ENCODE results near the gene PRKN.

Gene PRKN

GRCh38 chr6:162290846-162291465 is 436.6 kb downstream of the PRKN start:
- TF ChIP-seq CTCF (IDR thresholded peaks at IDR 0.05): no peak

GRCh38 chr6:162289972-162290371 is 437.6 kb downstream of the PRKN start:
- no peak for TF ChIP-seq CTCF (IDR thresholded peaks at IDR 0.05)

- no peak for TF ChIP-seq CTCF (IDR thresholded peaks at IDR 0.05)
Measured at GRCh38 chr6:162273986-162274385, 453.6 kb downstream of the PRKN start.

- no peak for TF ChIP-seq CTCF (IDR thresholded peaks at IDR 0.05)
Measured at GRCh38 chr6:162271922-162272321, 455.6 kb downstream of the PRKN start.

GRCh38 chr6:162270966-162271365 is 456.6 kb downstream of the PRKN start:
- no peak for TF ChIP-seq CTCF (IDR thresholded peaks at IDR 0.05)

- no peak for TF ChIP-seq CTCF (IDR thresholded peaks at IDR 0.05)
Measured at GRCh38 chr6:162267641-162268040, 459.9 kb downstream of the PRKN start.

GRCh38 chr6:162267126-162267525 is 460.4 kb downstream of the PRKN start:
- TF ChIP-seq CTCF (IDR thresholded peaks at IDR 0.05): no peak

- TF ChIP-seq CTCF (IDR thresholded peaks at IDR 0.05): no peak
Measured at GRCh38 chr6:162264581-162264980, 463.0 kb downstream of the PRKN start.

All from LNCAP (cell line).